Activated T-helper 1 cell treated with anti-CD3 and anti-CD28 coated beads, Interleukin-12 subunit alpha, Interleukin-12 subunit beta, Interleukin-2, Interleukin-4 antibody, amounts not matched to agents 30 ng/mL and 10 ng/mL and 1 ng/mL, durations not matched to agents 14 hours and 24 hours and 36 hours (primary cell): ENCODE data around the gene LAGE3. TPM values are rescaled to one million over a fixed set of nuclear protein-coding genes. Genes with fewer than 3 reads are reported as not detected.

Experiments used
- DNase-seq: peaks from one replicate; pipeline ENCODE4 v3.0.0; 2021; ENCODE audit warnings: low spot score
- H3K27ac Mint-ChIP-seq: one replicate; pipeline ENCODE4 v1.8.0; 2021; ENCODE audit warnings: mild to moderate bottlenecking, mixed read lengths
- H3K27me3 Mint-ChIP-seq: one replicate; pipeline ENCODE4 v1.8.0; 2022; ENCODE audit warnings: mild to moderate bottlenecking, moderate library complexity, mixed read lengths; ENCODE audit not compliant: insufficient read depth
- H3K36me3 Mint-ChIP-seq: one replicate; pipeline ENCODE4 v1.8.0; 2021; ENCODE audit warnings: low read depth, mixed read lengths
- H3K4me1 Mint-ChIP-seq: one replicate; pipeline ENCODE4 v1.8.0; 2021; ENCODE audit warnings: low read depth, mixed read lengths
- H3K4me3 Mint-ChIP-seq: one replicate; pipeline ENCODE4 v1.8.0; 2021; ENCODE audit warnings: mild to moderate bottlenecking, moderate library complexity, mixed read lengths
- H3K9me3 Mint-ChIP-seq: one replicate; pipeline ENCODE4 v1.8.0; 2021; ENCODE audit warnings: mixed read lengths
- intact Hi-C: fragments of 100-400 bp; cut with micrococcal nuclease; formaldehyde crosslinking; loops from one replicate; pipeline ENCODE4 v1.15.1; 2024
- total RNA-seq: library from RNA; stranded (reverse); gene quantifications from 2 replicates; pipeline ENCODE4 v1.2.3, GENCODE V29; 2022

The LAGE3 gene
- total RNA-seq, 1 donor from 2014 or later = 60.3 TPM

DNA sequence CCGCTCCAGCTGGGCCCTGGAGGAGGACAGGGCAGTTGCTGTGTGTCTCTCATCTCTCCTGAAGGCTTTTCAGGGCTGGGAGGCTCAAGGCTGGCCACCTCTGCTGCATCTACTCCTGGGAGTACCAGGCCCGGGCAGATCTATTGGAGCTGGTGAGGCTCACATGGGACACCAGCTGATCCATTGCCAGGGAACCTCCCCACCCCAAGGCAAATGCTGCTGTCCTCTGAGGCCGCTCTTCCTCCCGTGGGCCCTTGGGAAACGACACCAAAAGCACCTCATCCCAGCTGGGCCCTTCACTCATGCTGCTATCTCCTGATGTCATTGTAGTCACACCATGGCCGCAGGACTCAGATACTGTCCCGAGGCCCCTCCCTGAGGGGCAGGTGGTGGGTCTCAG is 3.7 kb upstream of the LAGE3 start:
- Mint-ChIP-seq H3K27me3 (no peaks in the 10 kb centered on the region), H3K9me3 (no peaks in the 10 kb centered on the region), H3K4me3 (no peak overlapping the region), H3K36me3 (peaks cover 7% of the 10 kb centered on the region), H3K27ac (no peak overlapping the region), H3K4me1 (peaks cover 11% of the 10 kb centered on the region)
- DNase-seq = no peak
- intact Hi-C loops = no loop called here

GRCh38 chrX:154481911-154482601 is 3.0 kb upstream of the LAGE3 start:
- no peaks in the 10 kb centered on the region for H3K27me3 Mint-ChIP-seq
- H3K4me3 Mint-ChIP-seq = peak overlapping the region; percentile 45
- H3K9me3 Mint-ChIP-seq = no peaks in the 10 kb centered on the region
- intact Hi-C loops = no loop called here
- DNase-seq = no peak
- H3K4me1 Mint-ChIP-seq = peaks cover 17% of the 10 kb centered on the region
- H3K27ac Mint-ChIP-seq = peak overlapping the region; percentile 72
- H3K36me3 Mint-ChIP-seq = peaks cover 6% of the 10 kb centered on the region

DNA sequence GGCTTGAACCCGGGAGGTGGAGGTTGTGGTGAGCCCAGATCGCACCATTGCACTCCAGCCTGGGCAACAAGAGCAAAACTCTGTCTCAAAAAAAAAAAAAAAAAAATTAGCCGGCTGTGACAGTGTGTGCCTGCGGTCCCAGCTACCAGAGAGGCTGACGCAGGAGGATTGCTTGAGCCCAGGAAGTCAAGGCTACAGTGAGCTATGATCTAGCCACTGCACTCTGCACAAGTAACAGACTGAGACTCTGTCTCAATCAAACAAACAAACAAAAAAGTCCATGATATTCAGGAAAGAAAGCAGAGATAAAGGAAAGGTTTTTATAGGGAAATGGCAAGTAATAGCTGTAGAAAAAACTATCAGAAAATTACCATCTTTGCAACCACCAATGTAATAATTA is 2.1 kb upstream of the LAGE3 start:
- H3K4me3 Mint-ChIP-seq = no peak overlapping the region
- DNase-seq = no peak
- peaks cover 6% of the 10 kb centered on the region for H3K36me3 Mint-ChIP-seq
- H3K4me1 Mint-ChIP-seq = peaks cover 17% of the 10 kb centered on the region
- H3K27me3 Mint-ChIP-seq = no peaks in the 10 kb centered on the region
- no peak overlapping the region for H3K27ac Mint-ChIP-seq
- intact Hi-C loops = no loop called here
- no peaks in the 10 kb centered on the region for H3K9me3 Mint-ChIP-seq

DNA sequence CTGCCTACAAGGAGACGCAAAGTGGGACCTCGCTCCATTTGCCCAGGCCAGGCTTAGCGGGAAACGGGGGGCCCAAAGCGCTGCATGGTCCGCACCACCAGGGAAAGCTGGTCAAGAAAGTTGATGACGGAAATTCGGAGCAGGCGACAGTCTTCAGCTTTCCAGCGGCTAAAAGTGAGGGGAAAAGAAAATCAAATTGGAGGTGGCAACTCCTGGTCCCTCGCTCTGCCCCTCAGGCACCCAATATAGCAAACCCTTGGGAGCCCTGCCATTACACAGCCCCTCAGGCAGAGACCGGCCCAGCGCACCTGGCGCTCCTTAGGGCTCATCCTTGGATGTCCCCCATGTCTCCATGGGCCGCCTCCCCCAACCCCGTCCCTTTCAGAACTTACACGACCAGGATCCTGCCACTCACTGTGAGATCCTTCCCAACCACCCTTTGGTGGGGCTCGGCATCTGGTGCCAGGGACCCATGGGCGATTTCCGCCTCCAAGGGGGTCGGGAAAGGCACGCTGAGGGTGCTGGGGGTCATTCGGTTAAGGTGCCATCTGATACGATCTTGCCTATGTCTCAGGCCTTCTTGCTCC is 1.1 kb downstream of the LAGE3 start:
- intact Hi-C loops = loop anchor here (1.0 to 5.0 kb wide), 6 partner anchors 34 to 551 kb away; partner anchors contain the start of genes ARHGAP4, FAM50A, G6PD and GDI1
- H3K27ac Mint-ChIP-seq = peak overlapping the region; percentile 77
- H3K4me1 Mint-ChIP-seq = peaks cover 18% of the 10 kb centered on the region
- H3K36me3 Mint-ChIP-seq = peaks cover 4% of the 10 kb centered on the region
- DNase-seq = no peak
- H3K4me3 Mint-ChIP-seq = peak overlapping the region; percentile 88
- H3K27me3 Mint-ChIP-seq = no peaks in the 10 kb centered on the region
- no peaks in the 10 kb centered on the region for H3K9me3 Mint-ChIP-seq

DNA sequence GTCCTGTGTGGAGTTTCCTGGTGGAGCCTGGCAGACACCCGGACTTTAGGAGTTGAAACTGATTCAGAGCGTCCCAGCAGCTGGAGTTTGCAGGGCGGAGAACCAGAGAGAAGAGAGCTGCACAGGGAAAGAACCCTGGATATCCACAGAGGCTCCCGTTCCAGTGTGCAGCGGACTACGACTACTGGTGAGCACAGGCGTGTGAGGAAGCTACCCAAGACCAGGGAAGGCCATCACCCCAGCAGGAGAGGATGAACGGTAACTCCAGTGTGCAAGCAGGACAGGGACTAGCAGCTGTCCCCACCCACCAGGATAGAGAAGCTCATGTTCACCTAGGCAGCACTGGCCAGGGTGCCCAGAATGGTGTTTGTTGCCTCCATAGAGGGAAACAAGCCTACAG is 2.3 kb downstream of the LAGE3 start:
- peaks cover 4% of the 10 kb centered on the region for H3K36me3 Mint-ChIP-seq
- H3K4me1 Mint-ChIP-seq = peaks cover 18% of the 10 kb centered on the region
- no peak for DNase-seq
- H3K27me3 Mint-ChIP-seq = no peaks in the 10 kb centered on the region
- no peak overlapping the region for H3K4me3 Mint-ChIP-seq
- no peaks in the 10 kb centered on the region for H3K9me3 Mint-ChIP-seq
- no peak overlapping the region for H3K27ac Mint-ChIP-seq
- intact Hi-C loops = loop anchor here (5.0 kb wide), 2 partner anchors 65 to 550 kb away; partner anchors contain the start of genes ARHGAP4 and TAFAZZIN

DNA sequence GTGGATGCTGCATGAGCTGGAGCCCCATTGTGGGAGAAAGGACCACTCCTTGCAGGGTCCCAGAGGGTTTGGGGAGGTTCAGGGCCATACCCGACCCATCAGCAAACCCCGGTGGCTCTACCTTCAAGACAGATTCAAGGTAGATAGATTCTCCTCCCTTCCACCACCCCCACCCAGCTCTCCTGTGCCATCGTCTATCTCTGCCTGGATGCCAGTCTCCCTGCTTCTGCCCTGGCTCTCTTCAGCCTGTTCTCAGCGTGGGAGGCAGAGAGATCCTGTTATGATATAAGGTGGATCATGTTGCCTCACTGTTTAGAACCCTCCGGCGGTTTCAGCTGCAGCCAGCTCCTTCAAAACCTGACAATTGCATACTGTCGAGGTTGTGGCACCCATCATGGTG is 5.4 kb downstream of the LAGE3 start:
- Mint-ChIP-seq H3K36me3 (peaks cover 4% of the 10 kb centered on the region), H3K9me3 (no peaks in the 10 kb centered on the region), H3K27me3 (no peaks in the 10 kb centered on the region), H3K4me1 (peaks cover 12% of the 10 kb centered on the region), H3K4me3 (no peak overlapping the region), H3K27ac (no peak overlapping the region)
- intact Hi-C loops = no loop called here
- no peak for DNase-seq

- DNase-seq = no peak
- Mint-ChIP-seq H3K36me3 (peaks cover 4% of the 10 kb centered on the region), H3K9me3 (no peaks in the 10 kb centered on the region), H3K4me1 (peaks cover 12% of the 10 kb centered on the region), H3K27ac (no peak overlapping the region), H3K27me3 (no peaks in the 10 kb centered on the region), H3K4me3 (no peak overlapping the region)
- intact Hi-C loops = no loop called here
Measured at GRCh38 chrX:154472685-154473632, 6.1 kb downstream of the LAGE3 start.

DNA sequence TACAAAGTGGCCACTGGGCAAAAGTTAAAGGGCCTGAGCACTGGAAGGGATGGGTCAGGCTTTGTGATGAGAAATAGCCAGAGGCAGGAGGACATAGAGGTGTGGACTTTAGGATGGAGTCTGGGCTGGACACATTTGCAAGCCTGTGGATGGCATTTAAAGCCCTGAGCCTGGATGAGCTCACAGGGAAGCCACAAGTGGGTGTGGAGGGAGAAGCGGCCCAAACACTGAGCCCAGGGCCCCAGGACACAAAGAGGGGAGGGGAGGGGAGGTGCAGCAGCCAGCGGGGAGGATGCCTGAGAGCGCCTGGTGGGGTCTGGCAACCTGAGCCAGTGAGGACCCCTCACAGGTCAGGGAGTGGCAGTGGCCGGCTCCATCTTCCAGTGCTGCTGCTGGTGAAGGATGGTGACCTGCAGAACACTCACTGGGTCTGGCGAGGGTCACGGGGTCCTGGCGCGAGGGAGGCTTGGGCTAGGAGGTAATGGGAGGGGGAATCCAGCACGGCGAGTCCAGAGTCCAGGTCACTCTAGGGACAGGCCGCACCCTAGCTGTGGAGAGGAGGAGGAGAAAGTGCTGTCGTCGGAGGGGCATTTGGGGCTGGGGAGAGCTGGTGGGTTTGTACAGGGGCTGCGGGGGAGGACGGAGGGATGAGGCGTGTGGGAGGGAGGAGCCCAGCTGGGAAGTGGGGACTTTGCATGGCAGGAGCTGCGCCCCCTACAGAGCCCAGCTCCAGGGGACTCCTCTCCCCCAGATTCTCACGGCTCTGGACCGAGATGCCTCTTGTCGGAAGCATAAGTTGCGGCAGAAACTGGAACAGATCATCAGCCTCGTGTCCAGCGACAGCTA is 7.0 kb downstream of the LAGE3 start:
- no peaks in the 10 kb centered on the region for H3K27me3 Mint-ChIP-seq
- H3K4me3 Mint-ChIP-seq = no peak overlapping the region
- no peak for DNase-seq
- H3K9me3 Mint-ChIP-seq = no peaks in the 10 kb centered on the region
- H3K4me1 Mint-ChIP-seq = peaks cover 6% of the 10 kb centered on the region
- no peak overlapping the region for H3K27ac Mint-ChIP-seq
- intact Hi-C loops = no loop called here
- peaks cover 4% of the 10 kb centered on the region for H3K36me3 Mint-ChIP-seq

DNA sequence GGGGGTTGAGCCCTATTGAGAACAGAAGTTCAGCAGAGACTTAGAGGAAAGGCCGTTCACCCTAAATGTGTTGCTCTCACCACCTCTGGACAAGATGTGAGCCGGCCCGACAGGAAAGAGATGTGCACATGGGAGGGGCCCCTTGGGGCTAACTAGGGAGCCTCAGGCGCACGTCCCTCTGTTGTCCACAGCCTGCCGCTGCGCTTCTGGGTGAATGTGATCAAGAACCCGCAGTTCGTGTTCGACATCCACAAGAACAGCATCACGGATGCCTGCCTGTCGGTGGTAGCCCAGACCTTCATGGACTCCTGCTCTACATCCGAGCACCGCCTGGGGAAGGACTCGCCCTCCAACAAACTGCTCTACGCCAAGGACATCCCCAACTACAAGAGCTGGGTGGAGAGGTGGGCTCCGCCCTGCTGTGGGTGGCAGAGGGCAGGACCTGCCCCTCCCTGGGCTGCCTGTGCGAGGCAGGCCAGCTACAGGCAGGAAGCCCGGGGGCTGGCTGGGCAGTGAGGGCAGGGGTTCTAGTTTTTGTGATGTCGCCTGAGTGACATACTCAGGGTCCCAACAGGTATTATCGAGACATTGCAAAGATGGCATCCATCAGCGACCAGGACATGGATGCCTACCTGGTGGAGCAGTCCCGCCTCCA is 8.0 kb downstream of the LAGE3 start:
- H3K9me3 Mint-ChIP-seq = no peaks in the 10 kb centered on the region
- peaks cover 4% of the 10 kb centered on the region for H3K36me3 Mint-ChIP-seq
- H3K27me3 Mint-ChIP-seq = no peaks in the 10 kb centered on the region
- intact Hi-C loops = no loop called here
- no peak overlapping the region for H3K4me3 Mint-ChIP-seq
- no peak for DNase-seq
- H3K27ac Mint-ChIP-seq = no peak overlapping the region
- peaks cover 6% of the 10 kb centered on the region for H3K4me1 Mint-ChIP-seq

- Mint-ChIP-seq H3K4me1 (peaks cover 2% of the 10 kb centered on the region), H3K36me3 (peaks cover 2% of the 10 kb centered on the region), H3K27me3 (no peaks in the 10 kb centered on the region), H3K9me3 (no peaks in the 10 kb centered on the region), H3K27ac (no peak overlapping the region), H3K4me3 (no peak overlapping the region)
- intact Hi-C loops = no loop called here
- DNase-seq = no peak
Measured at GRCh38 chrX:154470434-154470833, 8.6 kb downstream of the LAGE3 start.

- H3K27ac Mint-ChIP-seq = no peak overlapping the region
- H3K27me3 Mint-ChIP-seq = no peaks in the 10 kb centered on the region
- DNase-seq = no peak
- H3K4me3 Mint-ChIP-seq = no peak overlapping the region
- H3K9me3 Mint-ChIP-seq = no peaks in the 10 kb centered on the region
- H3K36me3 Mint-ChIP-seq = no peaks in the 10 kb centered on the region
- intact Hi-C loops = no loop called here
- no peaks in the 10 kb centered on the region for H3K4me1 Mint-ChIP-seq
Measured at GRCh38 chrX:154469880-154470279, 9.2 kb downstream of the LAGE3 start.

DNA sequence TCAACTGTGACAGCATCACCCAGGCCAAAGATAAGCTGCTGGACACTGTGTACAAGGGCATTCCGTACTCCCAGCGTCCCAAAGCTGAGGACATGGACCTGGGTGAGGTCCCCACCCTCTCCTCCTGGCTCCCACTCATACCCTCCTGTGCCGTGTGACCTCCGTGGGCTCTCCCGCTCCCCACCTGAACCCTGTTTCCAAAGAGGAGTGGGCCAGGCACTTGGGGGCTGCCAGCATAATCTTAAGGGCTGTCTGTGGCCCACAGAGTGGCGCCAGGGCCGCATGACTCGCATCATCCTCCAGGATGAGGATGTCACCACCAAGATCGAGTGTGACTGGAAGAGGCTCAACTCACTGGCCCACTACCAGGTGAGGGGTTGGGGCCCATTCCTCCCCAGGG is 10.0 kb downstream of the LAGE3 start:
- intact Hi-C loops = no loop called here
- H3K27me3 Mint-ChIP-seq = no peaks in the 10 kb centered on the region
- no peaks in the 10 kb centered on the region for H3K9me3 Mint-ChIP-seq
- no peaks in the 10 kb centered on the region for H3K4me1 Mint-ChIP-seq
- no peak for DNase-seq
- H3K4me3 Mint-ChIP-seq = no peak overlapping the region
- no peak overlapping the region for H3K27ac Mint-ChIP-seq
- no peaks in the 10 kb centered on the region for H3K36me3 Mint-ChIP-seq
